Stimulated activated CD8-positive, alpha-beta memory T cell treated with anti-CD3 and anti-CD28 coated beads, Interleukin-4, amount 100 ng/mL, for 4 hours (primary cell): ENCODE data around the gene ELL3.
"Not testable (repeated sequence)": the region's sequence is repeated elsewhere in the genome, so short reads cannot be mapped to it uniquely, and the experiment has no call there.

Source experiments
- DNase-seq, 2 donors: peaks; one replicate each; pipeline ENCODE4 v3.0.0-alpha.2; 2020; ENCODE audit warnings: low read depth in 2 of 2, low spot score in 1 of 2

ELL3 gene

DNA sequence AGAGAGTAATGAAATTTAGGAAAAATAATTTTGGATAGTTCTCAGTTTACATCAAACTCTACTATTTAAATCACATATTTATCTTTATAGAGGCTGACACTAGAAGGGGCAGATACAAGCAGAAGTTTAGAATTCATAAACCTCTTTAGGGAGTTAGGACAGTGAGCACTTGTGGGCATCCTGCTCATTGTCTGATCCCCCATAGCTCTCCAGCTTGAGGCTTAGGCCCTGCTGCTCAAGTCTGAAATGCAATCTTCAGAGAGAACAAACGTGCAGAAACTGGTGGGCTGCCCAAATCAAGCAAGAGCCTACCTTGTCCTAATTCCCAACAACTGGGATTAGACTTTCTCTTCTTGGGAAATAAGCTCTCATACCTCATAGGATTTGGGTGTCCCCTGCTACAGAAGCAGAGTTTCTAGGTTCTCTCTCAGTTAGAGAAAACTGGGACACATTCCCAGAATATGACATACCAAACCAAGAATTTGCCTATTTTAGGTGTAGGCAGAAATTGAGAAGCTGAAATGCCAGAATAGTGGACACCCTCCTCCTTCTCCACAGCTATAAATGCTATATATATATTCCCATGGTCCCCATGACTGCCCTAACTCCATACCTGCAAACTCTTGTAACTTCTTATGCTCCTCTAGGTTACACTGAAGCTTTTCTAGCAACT lies 48.6 kb downstream of the ELL3 start:
- not testable (repeated sequence) for DNase-seq

DNA sequence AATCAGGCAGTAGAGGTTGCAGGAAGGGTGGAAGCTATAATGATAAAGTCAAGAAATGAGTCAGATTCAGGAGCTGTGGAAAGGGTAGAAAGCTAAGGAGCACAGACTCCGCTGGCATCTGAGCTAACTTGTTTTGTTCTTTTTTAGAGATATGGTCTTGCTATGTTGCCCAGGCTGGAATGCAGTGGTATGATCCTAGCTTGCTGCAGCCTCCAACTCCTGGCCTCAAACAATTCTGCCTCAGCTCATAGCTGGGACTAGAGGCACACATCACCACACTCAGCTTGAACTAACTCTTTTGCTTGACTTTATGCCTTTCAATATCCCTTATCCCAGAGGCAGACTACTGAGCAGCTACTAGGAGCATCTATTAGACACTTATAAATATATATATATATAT lies 50.5 kb downstream of the ELL3 start:
- not testable (repeated sequence) for DNase-seq

GRCh38 chr15:43723151-43723550 lies 53.6 kb downstream of the ELL3 start:
- DNase-seq: no peak
